ENCODE measurements around the gene AKR1A1. TPM values are rescaled to one million over a fixed set of nuclear protein-coding genes. Genes with fewer than 3 reads are reported as not detected.
"Not testable (repeated sequence)": the region's sequence is repeated elsewhere in the genome, so short reads cannot be mapped to it uniquely, and the experiment has no call there.

Gene AKR1A1
- total and polyA plus RNA-seq, 2 experiments from 2014 or later: 145 to 291 TPM

DNA sequence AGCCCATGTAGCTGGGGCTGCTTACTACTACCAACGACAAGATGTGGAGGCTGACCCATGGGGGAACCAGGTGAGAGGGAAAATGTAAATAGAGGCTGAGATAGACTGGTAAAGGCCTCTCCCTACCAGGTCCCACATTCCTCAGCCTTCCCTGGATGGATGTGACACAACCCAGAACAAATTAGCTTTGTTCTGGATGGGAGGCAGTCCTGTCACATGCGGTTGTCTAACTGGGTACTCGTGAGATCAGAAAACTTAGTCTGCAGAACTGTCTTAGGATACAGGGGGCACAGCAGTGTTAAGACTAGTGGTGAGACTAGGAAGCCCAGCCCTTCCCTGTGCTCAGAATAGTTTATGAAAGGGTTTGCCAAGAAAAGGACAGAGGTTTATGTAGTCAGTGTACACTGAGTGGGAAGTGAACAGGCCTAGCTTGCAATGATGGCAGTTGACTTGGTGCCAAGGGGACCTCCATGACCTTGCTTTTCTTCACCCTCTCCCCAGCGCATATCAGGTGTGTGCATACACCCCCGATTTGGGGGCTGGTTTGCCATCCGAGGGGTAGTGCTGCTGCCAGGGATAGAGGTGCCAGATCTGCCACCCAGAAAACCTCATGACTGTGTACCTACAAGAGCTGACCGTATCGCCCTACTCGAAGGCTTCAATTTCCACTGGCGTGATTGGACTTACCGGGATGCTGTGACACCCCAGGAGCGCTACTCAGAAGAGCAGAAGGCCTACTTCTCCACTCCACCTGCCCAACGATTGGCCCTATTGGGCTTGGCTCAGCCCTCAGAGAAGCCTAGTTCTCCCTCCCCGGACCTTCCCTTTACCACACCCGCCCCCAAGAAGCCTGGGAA is 42.1 kb upstream of the AKR1A1 start:
- Histone ChIP-seq H3K36me3 (peaks cover 30% of the 10 kb centered on the region), H3K4me1 (ENCODE audit: low read depth) (peaks cover 7% of the 10 kb centered on the region), H3K27me3 (no peaks in the 10 kb centered on the region), H3K4me3 (no peak overlapping the region), H3K9me3 (ENCODE audit: low read depth) (no peaks in the 10 kb centered on the region), H3K27ac (peak overlapping the region; percentile 36)
- no peak for DNase-seq (ENCODE audit: low read depth in 1 of 2, low spot score in 1 of 2)
- TF ChIP-seq, protein P1, sequence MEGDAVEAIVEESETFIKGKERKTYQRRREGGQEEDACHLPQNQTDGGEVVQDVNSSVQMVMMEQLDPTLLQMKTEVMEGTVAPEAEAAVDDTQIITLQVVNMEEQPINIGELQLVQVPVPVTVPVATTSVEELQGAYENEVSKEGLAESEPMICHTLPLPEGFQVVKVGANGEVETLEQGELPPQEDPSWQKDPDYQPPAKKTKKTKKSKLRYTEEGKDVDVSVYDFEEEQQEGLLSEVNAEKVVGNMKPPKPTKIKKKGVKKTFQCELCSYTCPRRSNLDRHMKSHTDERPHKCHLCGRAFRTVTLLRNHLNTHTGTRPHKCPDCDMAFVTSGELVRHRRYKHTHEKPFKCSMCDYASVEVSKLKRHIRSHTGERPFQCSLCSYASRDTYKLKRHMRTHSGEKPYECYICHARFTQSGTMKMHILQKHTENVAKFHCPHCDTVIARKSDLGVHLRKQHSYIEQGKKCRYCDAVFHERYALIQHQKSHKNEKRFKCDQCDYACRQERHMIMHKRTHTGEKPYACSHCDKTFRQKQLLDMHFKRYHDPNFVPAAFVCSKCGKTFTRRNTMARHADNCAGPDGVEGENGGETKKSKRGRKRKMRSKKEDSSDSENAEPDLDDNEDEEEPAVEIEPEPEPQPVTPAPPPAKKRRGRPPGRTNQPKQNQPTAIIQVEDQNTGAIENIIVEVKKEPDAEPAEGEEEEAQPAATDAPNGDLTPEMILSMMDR (IDR thresholded peaks at IDR 0.05; ENCODE audit: low read depth, low read length): peak; percentile 15

DNA sequence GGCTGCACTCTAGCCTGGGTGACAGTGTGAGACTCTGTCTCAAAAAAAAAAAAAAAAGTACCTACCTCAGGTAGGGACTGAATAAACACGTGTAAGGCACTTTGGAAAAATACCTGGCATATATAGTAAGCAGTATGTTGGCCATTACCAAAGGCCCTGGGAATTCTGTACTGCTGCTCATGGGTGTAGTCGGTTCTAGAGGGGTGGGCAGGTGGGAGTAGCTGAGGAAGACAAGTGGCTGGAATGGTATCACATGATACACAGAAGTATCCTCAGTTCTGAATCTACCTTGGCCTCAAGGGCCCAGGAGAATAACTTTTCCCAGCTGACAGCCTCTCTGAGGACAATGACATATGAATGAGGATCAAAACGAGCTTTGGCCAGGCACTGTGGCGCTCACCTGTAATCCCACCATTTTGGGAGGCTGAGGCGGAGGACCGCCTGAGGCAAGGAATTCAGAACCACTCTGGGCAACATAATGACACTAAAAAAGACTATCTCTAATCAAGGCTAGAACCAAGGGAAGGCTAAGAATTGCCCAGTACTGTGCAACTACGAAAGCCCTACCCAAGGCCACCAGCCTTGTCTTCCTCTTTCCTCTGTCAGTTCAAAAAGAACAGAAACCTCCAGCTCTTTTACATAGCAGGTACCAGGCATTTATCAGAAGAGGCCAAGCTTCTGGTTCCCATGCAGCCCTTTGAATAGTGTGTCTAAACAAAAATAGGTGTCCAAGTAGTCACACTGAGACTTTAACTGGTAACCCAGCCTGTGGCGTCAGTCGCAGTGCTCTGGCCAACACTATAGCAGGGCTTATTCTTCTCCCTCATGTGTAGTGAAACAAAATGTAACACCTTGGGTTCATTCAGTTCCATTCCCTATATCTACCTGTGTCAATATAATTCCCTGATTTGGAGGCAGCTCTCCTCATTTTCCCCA is 40.3 kb upstream of the AKR1A1 start:
- H3K9me3 ChIP-seq (ENCODE audit: low read depth): no peaks in the 10 kb centered on the region
- H3K4me3 ChIP-seq: no peak overlapping the region
- no peak for DNase-seq (ENCODE audit: low read depth in 1 of 2, low spot score in 1 of 2)
- H3K36me3 ChIP-seq: peaks cover 46% of the 10 kb centered on the region
- no peaks in the 10 kb centered on the region for H3K27me3 ChIP-seq
- H3K27ac ChIP-seq: peak overlapping the region; percentile 65
- TF ChIP-seq, protein P1 (IDR thresholded peaks at IDR 0.05; ENCODE audit: low read depth, low read length): no peak
- peaks cover 7% of the 10 kb centered on the region for H3K4me1 ChIP-seq (ENCODE audit: low read depth)

DNA sequence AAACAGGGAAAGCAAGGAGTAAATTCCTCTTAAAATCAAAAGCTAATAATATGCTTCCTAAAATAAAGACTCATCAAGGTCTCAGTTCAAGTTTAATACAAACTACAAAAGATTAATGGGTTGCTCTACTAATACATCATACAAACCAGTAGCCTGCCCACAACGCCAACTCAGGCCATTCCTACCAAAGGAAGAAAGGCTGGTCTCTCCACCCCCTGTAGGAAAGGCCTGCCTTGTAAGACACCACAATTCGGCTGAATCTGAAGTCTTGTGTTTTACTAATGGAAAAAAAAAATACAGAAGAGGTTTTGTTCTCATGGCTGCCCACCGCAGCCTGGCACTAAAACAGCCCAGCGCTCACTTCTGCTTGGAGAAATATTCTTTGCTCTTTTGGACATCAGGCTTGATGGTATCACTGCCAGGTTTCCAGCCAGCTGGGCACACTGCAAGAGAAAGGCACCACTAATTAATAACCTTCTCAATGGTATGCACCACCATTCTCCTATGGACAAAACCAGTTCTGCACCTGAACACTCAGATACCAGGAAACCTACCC is 39.6 kb upstream of the AKR1A1 start:
- TF ChIP-seq, protein P1 (IDR thresholded peaks at IDR 0.05; ENCODE audit: low read depth, low read length): no peak

DNA sequence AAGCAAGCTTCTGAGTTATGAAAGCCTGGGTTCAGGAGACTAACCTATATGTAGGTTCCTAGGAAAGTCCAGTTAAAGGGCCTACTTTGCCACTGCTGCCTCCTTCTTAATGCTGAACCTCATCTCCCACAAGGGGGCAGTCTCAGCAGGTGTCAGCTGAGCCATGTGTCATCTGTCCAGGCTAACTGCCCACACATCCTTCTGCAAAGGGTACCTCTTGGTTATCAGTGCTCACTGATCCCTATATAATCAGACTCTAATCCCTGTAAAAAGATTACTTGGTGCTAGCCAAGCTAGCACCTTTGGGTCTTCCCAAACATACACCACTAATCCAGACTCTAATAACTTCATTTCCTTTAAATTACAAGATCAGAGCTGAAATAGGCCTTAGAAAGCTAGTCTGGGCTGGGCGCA is 38.0 kb upstream of the AKR1A1 start:
- Histone ChIP-seq H3K9me3 (ENCODE audit: low read depth) (no peaks in the 10 kb centered on the region), H3K27ac (peak overlapping the region; percentile 74), H3K4me1 (ENCODE audit: low read depth) (peaks cover 18% of the 10 kb centered on the region), H3K27me3 (no peaks in the 10 kb centered on the region), H3K4me3 (no peak overlapping the region), H3K36me3 (peaks cover 56% of the 10 kb centered on the region)
- peak; percentile 75 to 76 for DNase-seq (ENCODE audit: low read depth in 1 of 2, low spot score in 1 of 2)
- TF ChIP-seq, protein P1 (IDR thresholded peaks at IDR 0.05; ENCODE audit: low read depth, low read length): peak; percentile 76

More for the DNA sequence above, 39.6 kb upstream of the AKR1A1 start:
- Histone ChIP-seq H3K4me1 (ENCODE audit: low read depth) (peaks cover 12% of the 10 kb centered on the region), H3K27ac (peak overlapping the region; percentile 65), H3K9me3 (ENCODE audit: low read depth) (no peaks in the 10 kb centered on the region), H3K36me3 (peaks cover 50% of the 10 kb centered on the region), H3K4me3 (no peak overlapping the region), H3K27me3 (no peaks in the 10 kb centered on the region)
- DNase-seq (ENCODE audit: low read depth in 1 of 2, low spot score in 1 of 2): no peak

- Histone ChIP-seq H3K36me3 (peaks cover 56% of the 10 kb centered on the region), H3K27ac (peak overlapping the region; percentile 74)
Observed at GRCh38 chr1:45513532-45514260, 36.9 kb upstream of the AKR1A1 start.

More at GRCh38 chr1:45513532-45514260, 36.9 kb upstream of the AKR1A1 start:
- not testable (repeated sequence) for DNase-seq (ENCODE audit: low read depth in 1 of 2, low spot score in 1 of 2); H3K9me3 ChIP-seq (ENCODE audit: low read depth); H3K27me3 ChIP-seq; H3K4me3 ChIP-seq
- peaks cover 18% of the 10 kb centered on the region for H3K4me1 ChIP-seq (ENCODE audit: low read depth)
